NCI-H82 treated with DMSO at 0.1 percent for 48 hours (cell line): Measurements from ENCODE around the gene TMEM63A.

Experiments
- DNase-seq: peaks from one replicate; lab custom pipeline; 2025; ENCODE audit not compliant: unreplicated experiment; lab: John Stamatoyannopoulos, UW

TMEM63A gene

DNA sequence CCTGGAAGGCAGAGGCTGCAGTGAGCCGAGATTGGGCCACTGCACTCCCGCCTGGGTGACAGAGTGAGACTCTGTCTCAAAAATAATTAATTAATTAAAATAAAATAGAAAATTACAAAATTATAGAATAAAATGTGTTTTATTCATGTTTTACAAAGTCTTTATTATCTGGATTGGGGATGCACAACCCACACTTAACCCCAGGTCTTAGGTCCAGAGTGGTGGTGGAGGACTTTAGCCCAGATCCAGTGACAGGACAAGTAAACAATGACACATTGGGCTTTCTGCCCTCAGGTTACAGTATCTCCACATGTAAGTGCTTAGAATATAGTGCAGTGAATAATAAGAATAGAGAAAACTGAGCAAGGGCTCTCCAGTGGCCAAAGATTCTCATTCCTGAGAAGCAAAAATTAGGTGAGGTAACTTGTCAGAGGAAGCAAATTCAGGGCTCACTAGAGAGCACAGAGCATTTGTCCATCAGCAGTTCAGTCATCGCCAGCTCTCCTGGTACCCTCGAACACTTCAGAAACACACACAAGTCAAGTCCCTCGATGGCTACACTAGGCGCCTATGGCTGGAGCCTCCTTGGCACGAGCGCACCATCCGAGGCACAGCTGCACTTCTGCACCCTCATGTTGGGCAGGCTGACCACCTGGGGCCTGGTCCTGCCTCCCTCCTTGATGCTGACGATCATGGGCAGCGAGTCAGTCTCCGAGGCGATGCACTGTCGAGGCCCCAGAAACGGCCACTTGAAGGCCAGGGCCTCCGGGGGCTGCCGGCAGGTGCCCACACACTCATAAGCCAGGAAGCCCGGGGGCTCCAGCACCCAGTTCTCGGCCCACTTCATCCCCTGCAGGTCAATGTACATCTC, 4.2 kb upstream of the TMEM63A start:
- no peak for DNase-seq

DNA sequence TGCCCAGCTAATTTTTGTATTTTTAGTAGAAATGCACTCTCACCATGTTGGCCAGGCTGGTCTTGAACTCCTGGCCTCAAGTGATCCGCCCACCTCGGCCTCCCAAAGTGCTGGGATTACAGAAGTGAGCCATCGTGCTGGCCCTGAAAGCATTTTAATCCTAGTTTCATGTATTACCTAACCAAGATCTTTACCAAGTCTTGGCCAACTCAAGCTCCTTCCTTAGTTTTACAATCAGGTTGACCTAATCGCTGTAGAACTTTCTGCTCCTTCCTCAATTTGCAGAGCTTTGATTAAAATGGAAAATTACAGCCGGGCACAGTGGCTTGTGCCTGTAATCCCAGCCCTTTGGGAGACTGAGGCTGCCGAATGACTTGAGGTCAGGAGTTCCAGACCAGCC, 3.2 kb upstream of the TMEM63A start:
- DNase-seq = no peak

DNA sequence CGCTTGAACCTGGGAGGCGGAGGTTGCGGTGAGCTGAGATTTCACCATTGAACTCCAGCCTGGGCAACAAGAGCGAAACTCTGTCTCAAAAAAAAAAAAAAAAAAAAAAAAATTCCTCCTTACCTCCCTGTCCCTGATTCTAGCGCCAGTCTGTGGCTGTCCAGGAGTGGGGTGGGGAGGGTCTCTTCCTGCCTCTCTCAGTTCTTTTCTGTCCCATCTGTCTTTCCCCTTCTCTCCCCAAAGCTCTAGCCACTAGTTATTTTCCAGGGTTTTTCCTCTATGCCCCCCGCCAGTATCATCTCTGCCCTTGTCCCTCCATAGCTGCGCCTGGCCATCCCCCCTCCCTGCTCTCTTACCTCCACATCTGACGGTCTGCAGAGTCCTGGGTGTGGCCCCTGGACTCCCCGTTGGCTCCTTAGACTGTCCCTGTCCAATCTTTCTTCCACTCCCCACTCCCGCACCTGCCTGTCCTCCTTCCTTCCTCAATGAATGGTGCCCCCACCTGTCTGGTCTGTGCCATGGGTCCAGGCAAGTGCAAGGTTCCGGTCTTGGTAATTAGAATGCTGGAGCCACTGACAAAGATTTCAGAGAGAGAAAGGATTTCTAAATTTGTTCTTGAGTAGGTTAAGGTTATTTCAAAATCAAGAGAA, 1.6 kb upstream of the TMEM63A start:
- no peak for DNase-seq

DNA sequence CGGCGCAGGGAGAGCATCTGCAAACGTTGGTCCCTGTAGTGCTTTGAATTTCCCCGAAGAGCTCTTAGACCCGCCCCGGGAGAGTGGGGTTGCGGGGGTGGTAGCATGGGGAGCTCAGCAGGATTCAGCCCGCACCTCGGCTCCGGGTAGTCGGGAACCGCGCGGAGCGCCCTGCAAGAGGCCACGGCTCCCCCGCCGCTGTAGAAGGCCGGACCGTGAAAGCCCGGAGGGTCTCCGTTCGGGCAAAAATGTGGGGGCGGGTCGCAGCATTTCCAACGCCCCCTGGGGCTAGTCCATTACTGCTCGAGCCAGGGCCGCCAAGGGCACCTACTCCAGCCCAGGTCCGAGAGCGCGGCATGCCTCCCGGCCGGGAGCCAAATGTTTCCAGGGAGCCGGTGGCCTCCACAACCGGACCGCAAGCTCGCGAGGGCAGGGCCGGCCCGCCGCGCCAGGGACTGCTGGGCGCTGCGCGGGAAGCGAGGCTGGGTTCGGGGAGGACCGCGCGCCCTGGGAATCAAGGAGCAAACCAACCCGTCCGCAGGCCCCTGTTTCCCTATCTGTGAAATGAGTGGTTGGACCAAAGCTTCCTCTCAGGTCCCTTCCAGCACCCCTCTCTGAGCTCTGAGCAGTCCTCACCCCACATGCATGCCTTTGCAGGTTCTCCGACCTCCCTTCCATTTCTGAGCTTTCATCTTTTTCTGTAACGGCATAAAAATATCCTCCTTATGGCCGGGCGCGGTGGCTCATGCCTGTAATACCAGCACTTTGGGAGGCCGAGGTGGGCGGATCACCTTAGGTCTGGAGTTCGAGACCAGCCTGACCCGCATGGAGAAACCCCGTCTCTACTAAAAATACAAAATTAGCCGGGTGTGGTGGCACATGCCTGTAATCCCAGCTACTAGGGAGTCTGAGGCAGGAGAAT, 775 bp upstream of the TMEM63A start:
- DNase-seq = no peak

DNA sequence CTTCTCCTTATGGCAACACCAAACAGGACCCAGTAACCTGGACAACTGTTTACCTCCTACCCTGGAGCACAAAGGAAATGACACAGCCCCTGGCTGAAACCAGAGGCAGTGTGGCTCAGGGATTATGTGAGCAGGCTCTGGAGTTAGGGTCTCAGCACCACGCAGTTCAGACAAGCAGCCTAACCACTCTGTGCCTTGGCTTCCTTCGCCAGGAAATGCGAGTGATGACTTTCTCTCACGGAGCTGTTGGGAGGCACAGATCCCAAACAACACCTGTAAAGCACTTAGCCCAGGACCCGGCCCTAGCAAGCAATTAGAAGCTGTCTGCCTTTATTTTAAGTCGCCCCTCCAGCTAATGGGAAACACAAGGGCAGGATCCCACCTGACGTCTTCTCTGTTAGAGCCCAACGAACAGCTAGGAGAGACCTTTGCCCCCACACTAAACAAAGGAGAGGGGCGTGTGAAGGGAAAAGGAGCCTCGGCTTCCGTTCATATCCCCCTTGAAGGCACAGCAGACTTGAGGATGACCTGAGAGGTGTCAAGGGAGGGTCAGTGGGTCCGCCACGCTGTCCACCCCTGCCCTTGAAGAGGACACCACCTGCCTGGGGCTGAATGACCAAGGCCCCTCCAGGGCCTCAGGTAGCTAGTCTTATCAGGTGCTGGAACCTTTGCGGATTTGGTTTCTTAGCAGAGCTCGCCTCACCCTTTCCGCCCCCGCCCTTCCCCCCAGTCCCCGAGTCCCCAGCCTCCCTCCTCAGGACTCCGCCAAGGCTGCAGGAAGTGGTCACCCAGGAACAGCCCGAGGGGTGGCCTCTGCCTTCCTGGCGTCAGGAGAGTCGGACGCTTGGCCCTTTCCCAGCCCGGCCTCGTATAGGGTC, 860 bp downstream of the TMEM63A start:
- DNase-seq = no peak

DNA sequence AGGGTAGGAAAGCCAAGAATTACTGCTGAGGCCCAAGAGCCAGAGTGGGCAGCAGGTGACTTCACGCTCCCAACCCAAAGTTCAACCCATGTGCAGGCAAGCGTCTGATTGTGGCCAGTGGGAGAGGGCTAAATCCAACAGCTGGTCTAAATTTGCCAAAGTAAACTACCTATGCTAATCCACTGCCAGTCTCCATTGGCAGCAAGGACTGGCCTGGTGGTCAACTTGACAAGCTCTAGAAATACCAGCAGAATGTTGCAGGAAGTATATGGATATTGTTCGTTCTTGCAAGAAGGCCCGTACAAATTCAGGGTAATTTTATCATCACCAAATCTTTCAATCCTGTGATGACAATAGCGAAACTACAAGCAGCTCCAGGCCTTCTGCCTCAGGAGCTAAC, 1.5 kb downstream of the TMEM63A start:
- no peak for DNase-seq

DNA sequence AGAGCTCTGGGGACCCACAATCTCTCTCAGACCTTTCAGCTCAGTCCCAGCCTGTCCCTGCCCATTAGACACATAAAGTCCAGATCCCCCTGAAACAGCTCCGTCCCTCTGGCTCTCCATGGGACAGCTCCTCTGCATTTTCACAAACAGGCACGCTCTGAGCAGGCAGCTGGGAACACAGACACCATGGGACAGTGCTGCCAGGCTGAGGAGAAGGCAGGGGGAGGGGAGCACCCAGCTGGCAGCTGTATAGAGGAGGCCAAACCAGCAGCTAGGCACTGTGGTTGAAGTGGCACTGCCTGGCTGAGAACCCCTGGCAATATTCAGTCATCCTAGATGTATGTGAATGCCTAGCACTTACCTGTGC, 2.0 kb downstream of the TMEM63A start:
- DNase-seq = no peak

DNA sequence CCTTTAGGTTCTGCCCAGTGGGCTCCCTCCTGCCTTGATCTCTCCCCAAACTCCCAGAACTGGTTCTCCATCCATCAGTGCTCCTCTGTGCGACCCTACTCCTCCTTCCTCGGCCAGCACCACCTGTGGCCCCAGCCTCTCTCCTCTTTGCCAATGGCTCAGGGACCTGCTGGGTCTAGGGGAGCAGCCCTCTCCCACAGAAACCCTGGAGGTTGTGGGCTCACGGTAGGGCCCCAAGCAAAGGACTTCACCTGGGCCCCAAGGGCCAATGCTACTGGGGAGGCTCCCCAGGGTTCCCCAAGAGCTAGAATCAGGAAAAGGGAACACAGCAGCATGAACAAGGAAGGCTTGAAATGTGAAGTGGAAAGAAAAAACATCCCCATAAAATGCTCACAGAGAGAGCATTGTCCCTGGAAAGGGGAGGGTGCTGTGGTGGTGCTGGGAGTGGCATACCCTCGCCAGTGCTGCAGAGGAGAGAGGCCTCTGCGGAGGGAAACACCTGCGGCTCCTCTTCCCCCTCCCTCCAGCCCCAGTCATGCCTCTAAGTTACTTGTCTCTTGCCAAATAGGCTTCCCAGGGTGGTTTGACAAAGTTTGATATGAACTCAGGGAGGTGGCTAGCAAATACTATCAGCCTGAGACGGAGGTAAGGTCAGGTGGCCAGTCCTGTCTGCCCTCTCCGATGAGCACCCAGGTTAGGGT, 2.5 kb downstream of the TMEM63A start:
- DNase-seq = no peak

DNA sequence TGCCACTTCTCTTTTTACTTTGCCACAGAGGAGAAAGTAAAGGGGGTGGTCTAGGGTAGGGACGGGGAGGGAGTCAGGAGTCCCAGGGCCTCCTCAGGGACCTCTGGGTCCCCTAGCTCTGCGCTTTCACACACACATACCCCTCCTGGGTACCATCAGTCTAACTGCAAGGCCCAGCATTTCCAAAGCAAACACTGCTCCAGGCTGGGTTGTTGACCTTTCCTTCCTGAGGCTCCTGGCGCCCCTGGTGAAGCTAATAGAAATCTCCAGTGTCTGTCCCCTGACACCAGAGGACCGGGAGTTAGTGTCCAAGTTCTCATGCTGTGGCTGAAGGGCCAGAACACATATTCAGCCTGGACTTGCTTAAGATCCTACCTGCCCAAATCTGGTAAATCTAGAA, 3.9 kb downstream of the TMEM63A start:
- no peak for DNase-seq

DNA sequence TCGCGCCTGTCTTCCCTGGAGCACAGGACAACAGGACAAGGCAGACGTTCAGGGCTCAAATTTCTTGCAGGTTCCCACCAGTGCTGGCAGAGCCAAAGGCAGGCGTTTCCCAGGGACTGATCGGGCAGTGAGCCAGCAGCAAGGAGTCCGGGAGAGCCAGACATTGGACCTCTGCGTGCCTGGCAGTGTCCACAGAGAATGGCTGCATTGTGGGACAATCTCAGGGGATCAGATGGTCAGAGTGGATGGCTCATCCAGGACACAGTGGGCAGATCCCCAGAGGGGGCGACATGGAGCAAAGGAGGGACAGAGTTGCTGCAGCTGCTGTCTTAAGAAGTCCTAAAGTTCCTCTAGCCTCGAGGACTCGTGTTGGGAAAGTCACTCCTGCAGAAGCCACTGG, 4.6 kb downstream of the TMEM63A start:
- DNase-seq = peak; percentile 62

DNA sequence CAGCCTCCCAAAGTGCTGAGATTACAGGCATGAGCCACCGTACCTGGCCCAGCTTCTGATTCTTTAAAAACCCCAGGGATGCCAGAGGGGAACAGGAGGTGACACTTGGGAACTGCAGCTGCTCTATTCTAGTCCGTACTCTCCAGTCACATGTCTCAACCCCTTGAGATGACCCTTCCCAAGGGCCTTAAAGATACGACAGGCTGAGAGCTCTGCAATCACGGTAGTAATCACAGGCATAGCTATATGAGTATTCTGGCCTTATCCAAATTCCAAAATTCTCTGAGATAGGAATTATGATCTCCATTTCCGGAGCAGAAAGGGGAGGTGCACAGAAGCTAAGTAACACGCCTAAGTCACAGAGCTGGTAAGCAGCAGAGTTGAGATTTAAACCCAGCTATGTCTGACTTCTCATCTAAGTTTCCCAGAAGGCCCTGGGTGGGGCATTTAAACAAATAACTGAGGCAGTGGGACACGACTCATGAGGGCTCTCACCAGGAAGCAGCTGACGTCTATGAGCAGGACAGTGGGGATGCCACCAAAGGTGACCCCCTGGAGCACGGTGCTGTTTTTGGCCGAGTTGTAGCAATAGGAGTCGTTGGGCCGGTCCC, 5.2 kb downstream of the TMEM63A start:
- no peak for DNase-seq

DNA sequence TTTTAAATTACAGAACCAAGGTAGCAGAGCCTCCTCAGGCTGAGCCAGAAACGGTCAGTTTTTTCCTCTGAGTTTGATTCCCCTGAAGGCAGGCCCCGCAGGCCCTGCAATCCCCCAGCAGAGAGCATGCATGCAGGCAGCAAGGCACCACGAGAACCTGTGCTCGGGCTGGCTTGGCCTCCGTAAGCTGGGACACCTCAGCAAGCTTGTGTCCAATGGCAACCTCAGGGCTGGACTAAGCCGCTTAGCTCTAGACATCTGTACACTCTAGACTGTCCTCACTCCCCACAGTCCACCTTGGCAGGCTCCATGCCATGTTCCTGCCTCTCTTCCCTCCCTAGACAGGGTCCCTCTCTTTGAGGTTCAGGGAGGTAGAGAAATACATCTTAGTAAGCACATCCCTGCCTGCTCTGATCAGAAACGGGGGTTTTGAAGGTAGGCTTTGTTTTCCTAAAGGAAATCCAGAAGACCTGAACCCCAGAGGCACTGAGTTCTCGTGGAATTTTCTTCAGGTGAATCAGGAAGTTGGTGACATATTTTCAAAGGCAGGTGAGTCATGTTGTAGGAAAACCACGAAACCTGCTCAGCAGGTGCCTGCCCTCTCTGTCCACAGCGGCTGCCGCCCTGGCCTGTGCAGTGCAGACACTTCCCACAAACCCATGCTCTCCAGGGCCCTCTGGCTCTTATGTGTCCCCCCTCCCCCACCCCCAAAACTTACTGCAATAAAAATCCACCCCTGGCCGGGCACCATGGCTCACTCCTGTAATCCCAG, 7.0 kb downstream of the TMEM63A start:
- DNase-seq = peak; percentile 89

DNA sequence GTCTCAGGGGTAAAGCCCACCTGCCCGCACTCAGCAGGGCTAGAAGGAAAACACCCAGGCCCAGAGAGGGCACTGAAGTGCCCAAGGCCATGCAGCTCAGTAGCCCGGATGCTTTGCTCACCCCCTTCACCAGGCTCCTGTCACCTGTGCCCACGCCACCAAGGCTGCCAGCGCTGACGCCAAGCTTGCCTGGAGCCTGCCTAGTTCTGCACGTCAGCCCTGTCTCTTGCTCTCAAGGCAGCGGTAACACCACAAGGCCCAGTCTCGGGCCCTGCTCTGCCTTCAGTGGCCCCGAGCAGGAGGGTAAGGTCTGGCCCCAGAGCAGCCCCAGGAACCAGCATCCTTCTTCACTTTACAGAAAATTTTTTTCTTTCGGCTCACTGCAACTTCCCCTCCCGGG, 7.7 kb downstream of the TMEM63A start:
- DNase-seq = no peak

DNA sequence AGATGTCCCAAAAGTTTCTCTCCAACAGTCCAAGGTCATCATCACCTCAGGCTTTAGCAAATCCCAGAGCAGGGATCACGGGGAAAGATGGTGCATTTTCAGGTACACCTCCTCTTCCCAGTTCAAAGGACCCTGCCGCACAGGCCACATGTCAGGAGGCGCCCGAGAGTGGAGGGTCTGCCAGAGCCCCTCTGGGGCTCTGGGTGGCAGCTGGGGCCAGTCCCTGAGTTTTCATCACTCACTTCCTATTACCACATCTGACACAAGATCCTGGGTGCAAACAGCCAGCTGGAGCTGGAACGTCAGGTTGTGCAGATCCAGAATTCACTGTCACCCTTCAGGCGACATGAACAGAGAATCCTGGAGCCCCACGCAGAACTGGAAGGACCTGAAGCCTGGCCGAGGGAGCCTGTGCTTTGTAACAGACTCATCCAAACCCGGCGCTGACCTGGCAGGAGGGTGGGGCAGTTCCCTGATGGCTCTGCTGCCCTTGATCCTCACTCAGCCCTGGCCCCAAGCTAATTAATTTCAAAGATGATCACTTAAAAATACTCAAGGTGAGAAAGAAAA, 8.8 kb downstream of the TMEM63A start:
- DNase-seq = no peak

DNA sequence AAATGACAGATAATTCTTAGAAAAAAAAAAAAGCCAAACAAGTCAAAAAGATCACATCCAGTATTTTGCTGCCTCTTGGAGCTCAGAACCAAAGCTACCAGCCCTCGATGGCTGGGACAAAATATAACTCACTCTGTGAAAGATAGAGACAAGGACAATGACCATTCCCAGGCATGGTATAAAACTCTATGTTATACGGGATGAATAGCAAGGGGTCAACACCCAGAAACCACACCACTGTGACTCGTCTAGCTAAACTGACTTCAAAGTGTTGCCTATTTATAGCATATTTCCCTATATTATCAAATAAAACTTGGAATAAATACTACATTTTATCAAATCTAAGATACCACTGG, 10.1 kb downstream of the TMEM63A start:
- no peak for DNase-seq

DNA sequence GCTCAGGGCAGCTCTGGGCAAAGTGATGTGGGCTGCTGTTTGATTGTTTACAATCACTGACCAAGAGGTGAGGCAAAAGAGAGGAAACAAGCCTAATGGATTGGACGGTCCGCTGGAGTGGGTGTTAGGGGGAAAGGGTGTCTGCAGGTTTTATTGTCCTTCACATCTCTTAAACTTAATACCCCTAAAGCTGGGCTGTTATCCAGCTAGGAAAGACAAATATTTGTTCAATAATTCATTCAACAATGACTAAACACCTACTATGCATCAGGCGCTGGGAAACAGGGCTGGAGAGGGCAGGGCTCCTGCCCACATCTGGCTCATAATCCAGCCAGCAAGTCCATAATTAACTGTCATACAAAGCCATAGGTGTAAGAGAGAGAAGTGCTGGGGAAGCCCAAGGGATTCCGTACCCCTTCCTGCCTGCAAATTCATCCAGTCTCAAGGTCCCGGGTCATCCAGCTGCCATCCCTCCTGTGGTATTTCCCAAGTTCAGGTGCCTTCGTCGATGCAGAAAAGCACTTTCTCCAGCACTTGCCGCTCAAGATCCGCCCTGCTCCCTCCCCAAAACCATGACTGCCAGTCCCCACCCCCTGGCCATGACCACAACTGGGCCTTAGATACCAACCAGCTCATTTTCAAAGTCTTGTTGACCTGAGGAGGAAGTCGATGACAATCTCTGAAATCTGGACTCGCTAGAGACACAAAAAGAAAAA, 10.7 kb downstream of the TMEM63A start:
- DNase-seq = no peak

DNA sequence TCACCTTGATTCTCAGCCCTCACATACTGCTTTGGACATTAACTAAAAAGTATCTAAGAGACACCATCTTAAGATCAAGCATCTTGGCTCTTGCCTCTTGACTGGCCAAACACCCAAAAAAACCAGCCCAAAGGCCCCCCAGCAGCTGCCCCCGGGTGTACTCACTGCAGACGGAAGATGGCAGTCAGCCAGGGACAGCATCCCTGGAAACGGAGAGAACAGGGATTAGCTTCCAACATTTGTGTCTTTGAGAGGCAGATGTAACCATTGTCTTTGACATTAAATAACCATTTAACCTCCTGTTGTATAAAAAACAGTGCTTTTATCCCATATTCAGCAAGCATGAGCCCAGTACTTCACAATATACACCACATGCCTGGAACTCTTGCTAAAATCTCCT, 11.3 kb downstream of the TMEM63A start:
- DNase-seq = peak; percentile 18
